WTC11 (cell line): ENCODE measurements around the gene EYA2. TPM values are rescaled to one million over a fixed set of nuclear protein-coding genes. Genes with fewer than 3 reads are reported as not detected.

Experiments
- ATAC-seq: fragments of 200-7000 bp; cut with Tn5 transposase; 2 replicates; pipeline ENCODE4 v1.10.0; 2021; ENCODE audit warnings: mild to moderate bottlenecking, moderate library complexity
- CTCF ChIA-PET: fragments of 300-600 bp; sonication (Branson Sonifier 250); formaldehyde crosslinking; loops from one replicate; lab custom pipeline; 2021; ENCODE audit warnings: antibody characterized with exemption; lab: Charles Lee
- POLR2A ChIA-PET: fragments of 350-600 bp; sonication (Branson Sonifier 250); formaldehyde crosslinking; loops from one replicate; lab custom pipeline; 2021; ENCODE audit warnings: antibody characterized with exemption; lab: Charles Lee
- DNase-seq: peaks from one replicate; pipeline ENCODE4 v3.0.0; 2021; ENCODE audit warnings: low spot score
- H3K27ac Mint-ChIP-seq: 2 replicates; pipeline ENCODE4 v1.8.0; 2021; ENCODE audit warnings: mixed read lengths
- H3K27me3 Mint-ChIP-seq: 2 replicates; pipeline ENCODE4 v1.8.0; 2021; ENCODE audit warnings: low read depth, mild to moderate bottlenecking, moderate library complexity, mixed read lengths
- H3K36me3 Mint-ChIP-seq: 2 replicates; pipeline ENCODE4 v1.8.0; 2021; ENCODE audit warnings: mixed read lengths
- H3K4me1 Mint-ChIP-seq: 2 replicates; pipeline ENCODE4 v1.8.0; 2022; ENCODE audit warnings: mixed read lengths
- H3K4me3 Mint-ChIP-seq: 2 replicates; pipeline ENCODE4 v1.8.0; 2021; ENCODE audit warnings: mild to moderate bottlenecking, moderate library complexity, mixed read lengths
- H3K9me3 Mint-ChIP-seq: 2 replicates; pipeline ENCODE4 v1.8.0; 2021; ENCODE audit warnings: mixed read lengths
- ATF3 ChIP-seq: sonication (generic); formaldehyde crosslinking; conservative IDR thresholded peaks from 2 replicates; pipeline ENCODE4 v1.8.1; 2022; ENCODE audit warnings: mild to moderate bottlenecking, missing genetic modification reagents
- CBFB ChIP-seq: sonication (generic); formaldehyde crosslinking; IDR thresholded peaks from 2 replicates; pipeline ENCODE4 v1.8.1; 2022; ENCODE audit warnings: mild to moderate bottlenecking, low read depth, missing genetic modification reagents
- FOXP1 ChIP-seq: sonication (generic); formaldehyde crosslinking; IDR thresholded peaks from 2 replicates; pipeline ENCODE4 v1.8.0; 2022; ENCODE audit warnings: missing genetic modification reagents, mild to moderate bottlenecking, moderate library complexity, borderline replicate concordance
- HMGA2 ChIP-seq: fragments of 250-450 bp; sonication (Bioruptor Pico); IDR thresholded peaks from 2 replicates; pipeline ENCODE4 v1.4.0; 2021; ENCODE audit warnings: mild to moderate bottlenecking, moderate library complexity
- IRF2 ChIP-seq: sonication (generic); formaldehyde crosslinking; IDR thresholded peaks from 2 replicates; pipeline ENCODE4 v1.8.0; 2022; ENCODE audit warnings: low read depth, missing genetic modification reagents, borderline replicate concordance
- MAX ChIP-seq: sonication (generic); formaldehyde crosslinking; IDR thresholded peaks from 2 replicates; pipeline ENCODE4 v1.8.0; 2022; ENCODE audit warnings: mild to moderate bottlenecking, missing genetic modification reagents
- OVOL2 ChIP-seq: fragments of 250-450 bp; sonication (Bioruptor Pico); IDR thresholded peaks from 2 replicates; pipeline ENCODE4 v1.9.0; 2021; ENCODE audit warnings: mild to moderate bottlenecking, borderline replicate concordance
- RORB ChIP-seq: fragments of 250-450 bp; sonication (Bioruptor Pico); IDR thresholded peaks from 2 replicates; pipeline ENCODE4 v1.9.0; 2021; ENCODE audit warnings: mild to moderate bottlenecking
- SMAD3 ChIP-seq: sonication (generic); formaldehyde crosslinking; IDR thresholded peaks from 2 replicates; pipeline ENCODE4 v1.8.0; 2022; ENCODE audit warnings: missing genetic modification reagents, mild to moderate bottlenecking, borderline replicate concordance
- SMAD4 ChIP-seq: sonication (generic); formaldehyde crosslinking; IDR thresholded peaks from 2 replicates; pipeline ENCODE4 v1.8.0; 2022; ENCODE audit warnings: mild to moderate bottlenecking, missing genetic modification reagents
- SP1 ChIP-seq: sonication (generic); formaldehyde crosslinking; conservative IDR thresholded peaks from 2 replicates; pipeline ENCODE4 v1.8.1; 2022; ENCODE audit warnings: missing genetic modification reagents
- TCF7 ChIP-seq: sonication (generic); formaldehyde crosslinking; IDR thresholded peaks from 2 replicates; pipeline ENCODE4 v1.8.0; 2022; ENCODE audit warnings: mild to moderate bottlenecking, low read depth, missing genetic modification reagents, moderate library complexity
- TP53 ChIP-seq: sonication (generic); formaldehyde crosslinking; IDR thresholded peaks from 2 replicates; pipeline ENCODE4 v1.8.1; 2023; ENCODE audit warnings: mild to moderate bottlenecking, missing genetic modification reagents
- ZBTB43 ChIP-seq: sonication (generic); formaldehyde crosslinking; IDR thresholded peaks from 2 replicates; pipeline ENCODE4 v1.8.1; 2023; ENCODE audit warnings: mild to moderate bottlenecking, missing genetic modification reagents
- ZNF219 ChIP-seq: sonication (generic); formaldehyde crosslinking; IDR thresholded peaks from 2 replicates; pipeline ENCODE4 v1.8.0; 2023; ENCODE audit warnings: missing genetic modification reagents, mild to moderate bottlenecking, borderline replicate concordance
- ZNF317 ChIP-seq: sonication (generic); formaldehyde crosslinking; IDR thresholded peaks from 2 replicates; pipeline ENCODE4 v1.8.1; 2023; ENCODE audit warnings: low read depth, mild to moderate bottlenecking, moderate library complexity, missing genetic modification reagents, borderline replicate concordance
- ZNF671 ChIP-seq: fragments of 250-450 bp; sonication (Bioruptor Pico); IDR thresholded peaks from 2 replicates; pipeline ENCODE4 v1.8.0; 2021; ENCODE audit warnings: mild to moderate bottlenecking
- total RNA-seq: library from RNA; stranded (reverse); gene quantifications from 3 replicates; pipeline ENCODE4 v1.2.3, GENCODE V29; 2021
- TF ChIP-seq, protein P1 (sequence below): fragments of 250-450 bp; sonication (Bioruptor Pico); IDR thresholded peaks from 2 replicates; pipeline ENCODE4 v1.9.0; 2021; ENCODE audit warnings: mild to moderate bottlenecking
- TF ChIP-seq, protein P2 (sequence below): sonication (generic); formaldehyde crosslinking; IDR thresholded peaks from 2 replicates; pipeline ENCODE4 v1.8.0; 2023; ENCODE audit warnings: mild to moderate bottlenecking, missing genetic modification reagents
- TF ChIP-seq, protein P3 (sequence below): sonication (generic); formaldehyde crosslinking; IDR thresholded peaks from 2 replicates; pipeline ENCODE4 v1.8.1; 2023; ENCODE audit warnings: mild to moderate bottlenecking, moderate library complexity, missing genetic modification reagents

EYA2 gene
- total RNA-seq, 1 experiment from 2014 or later, result 1.5 TPM

DNA sequence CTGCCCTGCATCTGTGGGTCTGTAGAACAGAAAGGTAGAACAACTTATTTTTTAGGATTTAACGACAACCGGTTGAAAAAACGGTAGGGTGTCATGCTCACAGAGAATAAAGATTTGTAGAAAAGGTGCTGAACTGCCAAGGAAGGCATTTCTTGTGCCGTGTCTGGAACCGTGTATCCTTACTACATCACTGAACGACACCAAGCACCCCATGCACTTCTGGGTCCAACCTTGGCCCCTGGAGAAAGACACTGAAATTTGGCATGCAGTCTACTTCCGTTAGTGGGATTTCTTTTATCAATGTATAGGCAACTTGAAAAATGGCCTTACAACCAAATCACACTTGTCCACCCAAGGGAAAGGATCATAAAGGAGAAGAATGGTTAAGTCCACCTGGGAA is 316.4 kb downstream of the EYA2 start (continued):
- TF ChIP-seq, protein P1, sequence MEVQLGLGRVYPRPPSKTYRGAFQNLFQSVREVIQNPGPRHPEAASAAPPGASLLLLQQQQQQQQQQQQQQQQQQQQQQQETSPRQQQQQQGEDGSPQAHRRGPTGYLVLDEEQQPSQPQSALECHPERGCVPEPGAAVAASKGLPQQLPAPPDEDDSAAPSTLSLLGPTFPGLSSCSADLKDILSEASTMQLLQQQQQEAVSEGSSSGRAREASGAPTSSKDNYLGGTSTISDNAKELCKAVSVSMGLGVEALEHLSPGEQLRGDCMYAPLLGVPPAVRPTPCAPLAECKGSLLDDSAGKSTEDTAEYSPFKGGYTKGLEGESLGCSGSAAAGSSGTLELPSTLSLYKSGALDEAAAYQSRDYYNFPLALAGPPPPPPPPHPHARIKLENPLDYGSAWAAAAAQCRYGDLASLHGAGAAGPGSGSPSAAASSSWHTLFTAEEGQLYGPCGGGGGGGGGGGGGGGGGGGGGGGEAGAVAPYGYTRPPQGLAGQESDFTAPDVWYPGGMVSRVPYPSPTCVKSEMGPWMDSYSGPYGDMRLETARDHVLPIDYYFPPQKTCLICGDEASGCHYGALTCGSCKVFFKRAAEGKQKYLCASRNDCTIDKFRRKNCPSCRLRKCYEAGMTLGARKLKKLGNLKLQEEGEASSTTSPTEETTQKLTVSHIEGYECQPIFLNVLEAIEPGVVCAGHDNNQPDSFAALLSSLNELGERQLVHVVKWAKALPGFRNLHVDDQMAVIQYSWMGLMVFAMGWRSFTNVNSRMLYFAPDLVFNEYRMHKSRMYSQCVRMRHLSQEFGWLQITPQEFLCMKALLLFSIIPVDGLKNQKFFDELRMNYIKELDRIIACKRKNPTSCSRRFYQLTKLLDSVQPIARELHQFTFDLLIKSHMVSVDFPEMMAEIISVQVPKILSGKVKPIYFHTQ (CRISPR knock-in tag), result no peak
- TF ChIP-seq CBFB (CRISPR knock-in tag) (no peak), SMAD3 (no peak), OVOL2 (CRISPR knock-in tag) (no peak), TCF7 (CRISPR knock-in tag) (no peak), SP1 (CRISPR knock-in tag) (no peak), ATF3 (no peak)

DNA sequence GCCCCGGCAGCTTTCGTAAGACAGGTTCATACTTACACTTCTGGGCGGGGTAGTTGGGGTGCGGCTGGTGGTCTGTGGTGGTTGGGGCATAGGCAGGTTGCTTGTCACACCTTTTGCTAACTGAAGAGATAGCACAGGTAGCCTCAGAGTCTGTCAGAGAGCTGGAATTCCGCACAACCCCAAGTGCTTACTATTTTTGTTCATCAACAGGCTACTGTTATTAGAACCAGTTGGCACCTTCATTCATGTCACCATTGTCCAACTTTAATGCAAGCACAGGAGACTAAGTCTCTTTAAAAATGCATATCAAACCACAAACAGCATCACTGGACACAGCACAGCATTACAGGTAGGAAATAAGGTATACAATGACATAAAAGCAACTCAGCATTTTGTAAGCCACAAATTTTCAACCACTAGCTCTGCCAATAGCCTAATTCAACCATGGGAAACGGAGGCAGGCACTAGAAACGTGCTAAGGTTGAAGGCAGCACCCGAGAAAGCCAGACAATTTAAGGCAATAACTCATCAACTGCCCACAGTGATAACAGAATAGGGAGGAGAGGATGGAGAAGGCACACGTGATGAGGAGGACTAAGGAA is 318.1 kb downstream of the EYA2 start:
- ChIA-PET POLR2A (no interaction called here), CTCF (no interaction called here)
- Mint-ChIP-seq H3K27ac (no peak overlapping the region), H3K36me3 (peaks cover 44% of the 10 kb centered on the region), H3K4me1 (peaks cover 3% of the 10 kb centered on the region; the same call in 1 of the 2 replicates), H3K27me3 (no peaks in the 10 kb centered on the region), H3K4me3 (no peak overlapping the region), H3K9me3 (no peaks in the 10 kb centered on the region)
- ATAC-seq (no peak), DNase-seq (no peak)
- TF ChIP-seq ZNF317 (CRISPR knock-in tag), result no peak
- no peak for TF ChIP-seq ZNF671 (CRISPR knock-in tag)
- TF ChIP-seq FOXP1 (CRISPR knock-in tag), result no peak
- no peak for TF ChIP-seq MAX
- no peak for TF ChIP-seq ZNF219 (CRISPR knock-in tag)
- no peak for TF ChIP-seq TP53 (CRISPR knock-in tag)
- TF ChIP-seq, protein P2, sequence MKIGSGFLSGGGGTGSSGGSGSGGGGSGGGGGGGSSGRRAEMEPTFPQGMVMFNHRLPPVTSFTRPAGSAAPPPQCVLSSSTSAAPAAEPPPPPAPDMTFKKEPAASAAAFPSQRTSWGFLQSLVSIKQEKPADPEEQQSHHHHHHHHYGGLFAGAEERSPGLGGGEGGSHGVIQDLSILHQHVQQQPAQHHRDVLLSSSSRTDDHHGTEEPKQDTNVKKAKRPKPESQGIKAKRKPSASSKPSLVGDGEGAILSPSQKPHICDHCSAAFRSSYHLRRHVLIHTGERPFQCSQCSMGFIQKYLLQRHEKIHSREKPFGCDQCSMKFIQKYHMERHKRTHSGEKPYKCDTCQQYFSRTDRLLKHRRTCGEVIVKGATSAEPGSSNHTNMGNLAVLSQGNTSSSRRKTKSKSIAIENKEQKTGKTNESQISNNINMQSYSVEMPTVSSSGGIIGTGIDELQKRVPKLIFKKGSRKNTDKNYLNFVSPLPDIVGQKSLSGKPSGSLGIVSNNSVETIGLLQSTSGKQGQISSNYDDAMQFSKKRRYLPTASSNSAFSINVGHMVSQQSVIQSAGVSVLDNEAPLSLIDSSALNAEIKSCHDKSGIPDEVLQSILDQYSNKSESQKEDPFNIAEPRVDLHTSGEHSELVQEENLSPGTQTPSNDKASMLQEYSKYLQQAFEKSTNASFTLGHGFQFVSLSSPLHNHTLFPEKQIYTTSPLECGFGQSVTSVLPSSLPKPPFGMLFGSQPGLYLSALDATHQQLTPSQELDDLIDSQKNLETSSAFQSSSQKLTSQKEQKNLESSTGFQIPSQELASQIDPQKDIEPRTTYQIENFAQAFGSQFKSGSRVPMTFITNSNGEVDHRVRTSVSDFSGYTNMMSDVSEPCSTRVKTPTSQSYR, result no peak
- TF ChIP-seq ZBTB43 (CRISPR knock-in tag), result no peak
- no peak for TF ChIP-seq SMAD4 (CRISPR knock-in tag)
- no peak for TF ChIP-seq IRF2 (CRISPR knock-in tag)
- TF ChIP-seq, protein P3, sequence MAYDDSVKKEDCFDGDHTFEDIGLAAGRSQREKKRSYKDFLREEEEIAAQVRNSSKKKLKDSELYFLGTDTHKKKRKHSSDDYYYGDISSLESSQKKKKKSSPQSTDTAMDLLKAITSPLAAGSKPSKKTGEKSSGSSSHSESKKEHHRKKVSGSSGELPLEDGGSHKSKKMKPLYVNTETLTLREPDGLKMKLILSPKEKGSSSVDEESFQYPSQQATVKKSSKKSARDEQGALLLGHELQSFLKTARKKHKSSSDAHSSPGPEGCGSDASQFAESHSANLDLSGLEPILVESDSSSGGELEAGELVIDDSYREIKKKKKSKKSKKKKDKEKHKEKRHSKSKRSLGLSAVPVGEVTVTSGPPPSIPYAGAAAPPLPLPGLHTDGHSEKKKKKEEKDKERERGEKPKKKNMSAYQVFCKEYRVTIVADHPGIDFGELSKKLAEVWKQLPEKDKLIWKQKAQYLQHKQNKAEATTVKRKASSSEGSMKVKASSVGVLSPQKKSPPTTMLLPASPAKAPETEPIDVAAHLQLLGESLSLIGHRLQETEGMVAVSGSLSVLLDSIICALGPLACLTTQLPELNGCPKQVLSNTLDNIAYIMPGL, result no peak
- no peak for TF ChIP-seq HMGA2 (CRISPR knock-in tag)
- no peak for TF ChIP-seq RORB (CRISPR knock-in tag)
- no peak for TF ChIP-seq CBFB (CRISPR knock-in tag)
- no peak for TF ChIP-seq ATF3
